C4-2B (cell line): Measurements from ENCODE around the gene USP31.

Experiments used
- CTCF ChIP-seq: fragments of 450-650 bp; conservative IDR thresholded peaks from 2 replicates; pipeline ENCODE4 v1.5.1; 2017; ENCODE audit warnings: mild to moderate bottlenecking
- ZFX ChIP-seq: fragments of 450-650 bp; IDR thresholded peaks from 2 replicates; pipeline ENCODE4 v1.6.1; 2017

- no peak for TF ChIP-seq CTCF
- no peak for TF ChIP-seq ZFX
These were observed 17.2 kb downstream of the USP31 start for GRCh38 chr16:23131931-23132621.
